GM19438 (cell line): Measurements from ENCODE around the gene PNLDC1.

Experiments used
- ATAC-seq: cut with Tn5 transposase; IDR thresholded peaks from one replicate; pipeline ENCODE4 v1.9.1; 2021; ENCODE audit warnings: low read depth; ENCODE audit not compliant: unreplicated experiment

PNLDC1 gene, protein sequence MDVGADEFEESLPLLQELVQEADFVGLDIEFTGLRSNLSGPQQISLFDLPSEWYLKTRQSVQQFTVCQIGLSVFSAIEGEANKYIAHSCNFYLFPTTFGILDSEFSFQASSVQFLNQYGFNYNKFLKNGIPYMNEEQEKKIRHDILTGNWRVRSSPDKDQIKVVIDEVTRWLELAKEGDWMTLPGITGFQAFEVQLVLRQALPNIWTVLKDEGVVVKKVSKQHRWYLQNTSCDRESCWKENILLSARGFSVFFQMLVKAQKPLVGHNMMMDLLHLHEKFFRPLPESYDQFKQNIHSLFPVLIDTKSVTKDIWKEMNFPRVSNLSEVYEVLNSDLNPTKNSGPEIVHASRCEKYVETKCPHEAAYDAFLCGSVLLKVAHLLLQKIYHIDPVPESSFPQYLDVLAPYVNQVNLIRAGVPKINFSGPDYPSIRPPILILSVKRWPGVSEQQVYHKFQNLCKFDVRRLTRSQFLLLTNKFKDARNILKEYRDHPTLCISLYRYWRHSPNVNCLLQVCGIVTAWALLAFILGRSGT

DNA sequence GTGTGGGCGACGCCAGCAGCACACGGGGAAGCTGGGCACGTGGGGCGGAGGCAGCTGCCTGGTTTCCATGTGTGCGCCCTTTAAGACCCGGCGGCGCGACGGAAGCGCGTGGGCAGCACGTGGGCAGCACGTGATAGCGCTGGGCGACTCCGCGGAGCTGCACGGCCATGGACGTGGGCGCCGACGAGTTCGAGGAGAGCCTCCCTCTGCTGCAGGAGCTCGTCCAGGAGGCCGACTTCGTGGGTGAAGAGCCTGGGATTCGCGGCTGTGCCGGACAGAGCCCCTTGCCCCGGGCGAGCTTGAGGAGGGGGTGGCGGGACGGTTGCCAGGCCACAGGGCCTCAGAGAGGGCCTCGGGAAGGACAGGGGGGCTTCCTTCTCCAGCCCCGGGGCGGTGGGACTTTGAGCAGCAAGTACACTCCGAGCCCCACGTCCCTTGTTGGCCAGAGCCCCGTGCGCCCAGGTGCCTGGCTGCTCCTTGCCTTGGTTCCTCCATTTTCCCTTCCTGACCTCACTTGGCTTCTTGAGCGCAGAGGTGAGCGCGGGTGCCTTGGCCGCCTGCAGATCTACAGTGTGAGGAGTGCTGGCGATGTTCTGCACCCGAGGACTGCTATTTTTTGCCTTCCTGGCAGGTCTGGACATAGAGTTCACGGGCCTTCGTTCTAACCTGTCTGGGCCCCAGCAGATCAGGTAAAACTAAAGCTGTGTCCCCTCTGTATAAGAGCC is at the start of gene PNLDC1:
Gene PNLDC1 (plus strand): TSS at position 136 of the 725 bp plus-strand sequence. CDS start 32 bp downstream, at position 168.
- no peak for ATAC-seq

DNA sequence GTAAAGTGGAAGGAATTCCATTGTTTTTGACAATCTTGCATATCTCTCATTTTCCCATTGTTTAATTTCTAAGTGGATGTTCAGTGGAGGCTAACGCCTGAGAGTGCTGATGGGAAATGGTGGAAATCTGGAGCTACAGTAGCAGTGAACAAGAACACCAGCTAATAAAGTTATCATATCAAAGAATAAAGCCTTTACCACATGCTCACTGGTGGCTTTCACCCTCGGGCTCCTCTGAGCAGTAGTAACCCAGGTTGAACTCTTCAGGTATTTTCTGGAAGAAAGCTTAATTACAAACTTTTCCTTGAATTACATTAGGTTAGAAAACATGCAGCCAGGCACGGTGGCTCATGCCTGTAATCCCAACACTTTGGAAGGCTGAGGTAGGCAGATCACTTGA is 48.6 kb upstream of the PNLDC1 start:
- ATAC-seq, result no peak

DNA sequence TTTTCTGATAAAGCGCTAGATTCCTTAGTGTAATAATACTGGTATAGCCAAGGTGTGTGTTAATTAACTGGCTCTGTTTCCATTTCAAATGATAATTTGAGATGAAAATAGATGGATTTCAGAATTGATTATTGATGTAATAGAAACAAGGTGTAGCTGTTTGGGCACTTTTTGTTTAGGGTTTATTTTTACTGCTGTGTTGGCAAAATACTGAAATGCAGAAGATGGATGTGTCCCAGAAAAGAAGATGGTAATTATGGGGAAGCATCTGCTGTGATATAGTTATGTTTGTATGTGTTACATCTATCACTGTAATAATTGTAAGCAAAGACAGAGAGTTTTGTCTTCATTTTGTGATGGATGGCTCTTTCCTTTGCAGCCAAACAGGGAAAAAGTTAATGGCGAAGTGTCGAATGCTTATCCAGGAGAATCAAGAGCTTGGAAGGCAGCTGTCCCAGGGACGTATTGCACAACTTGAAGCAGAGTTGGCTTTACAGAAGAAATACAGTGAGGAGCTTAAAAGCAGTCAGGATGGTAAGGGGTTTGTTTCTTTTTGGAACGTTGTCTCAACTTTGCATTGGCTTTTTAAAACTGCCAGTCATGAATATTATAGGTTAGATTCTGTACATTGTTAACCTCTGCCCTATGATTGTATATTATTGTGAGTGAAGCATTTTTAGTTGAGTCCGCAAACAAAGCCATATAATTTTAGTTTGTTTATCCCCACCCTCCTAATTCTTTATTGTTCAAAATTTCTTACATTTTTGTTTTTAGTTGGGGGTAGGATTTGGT is 46.8 kb upstream of the PNLDC1 start:
- no peak for ATAC-seq

DNA sequence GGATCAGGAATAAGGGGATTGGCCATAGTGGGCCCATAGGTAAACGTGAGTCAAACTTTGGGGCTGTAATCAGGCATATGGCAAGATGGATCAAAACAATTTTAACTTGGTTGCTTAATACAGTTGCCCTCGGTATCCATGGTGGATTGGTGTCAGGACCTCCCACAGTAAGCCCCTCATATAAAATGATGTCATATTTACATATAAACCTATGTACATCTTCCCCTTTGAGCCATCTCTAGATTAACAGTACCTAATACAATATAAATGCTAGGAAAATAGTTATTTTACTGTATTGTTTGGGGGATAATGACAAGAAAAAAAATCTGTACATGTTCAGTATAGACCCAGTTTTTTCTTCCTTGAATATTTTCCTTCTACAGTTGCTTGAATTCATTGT is 45.7 kb upstream of the PNLDC1 start:
- no peak for ATAC-seq

DNA sequence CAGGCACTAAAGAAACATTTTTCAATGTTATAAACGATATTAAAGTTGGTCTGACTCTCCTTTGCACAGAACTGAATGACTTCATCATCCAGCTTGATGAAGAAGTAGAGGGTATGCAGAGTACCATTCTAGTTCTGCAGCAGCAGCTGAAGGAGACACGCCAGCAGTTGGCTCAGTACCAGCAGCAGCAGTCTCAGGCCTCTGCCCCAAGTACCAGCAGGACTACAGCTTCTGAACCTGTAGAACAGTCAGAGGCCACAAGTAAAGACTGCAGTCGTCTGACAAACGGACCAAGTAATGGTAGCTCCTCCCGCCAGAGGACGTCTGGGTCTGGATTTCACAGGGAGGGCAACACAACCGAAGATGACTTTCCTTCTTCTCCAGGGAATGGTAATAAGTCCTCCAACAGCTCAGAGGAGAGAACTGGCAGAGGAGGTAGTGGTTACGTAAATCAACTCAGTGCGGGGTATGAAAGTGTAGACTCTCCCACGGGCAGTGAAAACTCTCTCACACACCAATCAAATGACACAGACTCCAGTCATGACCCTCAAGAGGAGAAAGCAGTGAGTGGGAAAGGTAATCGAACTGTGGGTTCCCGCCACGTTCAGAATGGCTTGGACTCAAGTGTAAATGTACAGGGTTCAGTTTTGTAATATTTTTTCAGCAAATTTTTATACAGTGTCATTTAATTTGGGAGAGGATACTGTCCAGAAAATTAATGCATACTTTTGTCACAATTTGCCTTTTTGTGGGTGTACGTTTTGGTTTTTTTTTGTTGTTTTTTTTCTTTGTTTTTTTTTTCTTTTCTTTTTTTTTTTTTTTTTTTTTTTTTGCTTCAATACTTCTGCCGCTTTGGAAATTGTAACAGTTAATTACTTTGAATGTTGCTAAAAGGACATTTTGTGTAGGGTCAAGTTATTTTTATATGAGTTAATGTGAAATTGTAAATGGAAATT is 44.8 kb upstream of the PNLDC1 start:
- no peak for ATAC-seq

DNA sequence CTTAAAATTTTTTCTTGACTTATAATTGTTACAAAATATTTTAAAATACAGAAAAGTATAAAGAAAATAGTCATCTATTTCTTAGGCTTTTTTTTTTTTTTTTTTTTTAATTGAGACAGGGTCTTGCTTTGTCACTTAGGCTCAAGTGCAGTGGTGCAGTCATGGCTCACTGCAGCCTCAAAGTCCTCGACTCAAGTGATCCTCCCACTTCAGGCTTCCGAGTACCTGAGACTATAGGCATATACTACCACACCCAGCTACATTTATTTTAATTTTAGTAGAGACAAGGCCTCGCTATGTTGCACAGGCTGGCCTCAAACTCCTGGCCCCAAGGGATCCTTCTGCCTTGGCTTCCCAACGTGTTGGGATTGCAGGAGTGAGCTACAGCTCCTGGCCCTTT is 43.6 kb upstream of the PNLDC1 start:
- no peak for ATAC-seq

DNA sequence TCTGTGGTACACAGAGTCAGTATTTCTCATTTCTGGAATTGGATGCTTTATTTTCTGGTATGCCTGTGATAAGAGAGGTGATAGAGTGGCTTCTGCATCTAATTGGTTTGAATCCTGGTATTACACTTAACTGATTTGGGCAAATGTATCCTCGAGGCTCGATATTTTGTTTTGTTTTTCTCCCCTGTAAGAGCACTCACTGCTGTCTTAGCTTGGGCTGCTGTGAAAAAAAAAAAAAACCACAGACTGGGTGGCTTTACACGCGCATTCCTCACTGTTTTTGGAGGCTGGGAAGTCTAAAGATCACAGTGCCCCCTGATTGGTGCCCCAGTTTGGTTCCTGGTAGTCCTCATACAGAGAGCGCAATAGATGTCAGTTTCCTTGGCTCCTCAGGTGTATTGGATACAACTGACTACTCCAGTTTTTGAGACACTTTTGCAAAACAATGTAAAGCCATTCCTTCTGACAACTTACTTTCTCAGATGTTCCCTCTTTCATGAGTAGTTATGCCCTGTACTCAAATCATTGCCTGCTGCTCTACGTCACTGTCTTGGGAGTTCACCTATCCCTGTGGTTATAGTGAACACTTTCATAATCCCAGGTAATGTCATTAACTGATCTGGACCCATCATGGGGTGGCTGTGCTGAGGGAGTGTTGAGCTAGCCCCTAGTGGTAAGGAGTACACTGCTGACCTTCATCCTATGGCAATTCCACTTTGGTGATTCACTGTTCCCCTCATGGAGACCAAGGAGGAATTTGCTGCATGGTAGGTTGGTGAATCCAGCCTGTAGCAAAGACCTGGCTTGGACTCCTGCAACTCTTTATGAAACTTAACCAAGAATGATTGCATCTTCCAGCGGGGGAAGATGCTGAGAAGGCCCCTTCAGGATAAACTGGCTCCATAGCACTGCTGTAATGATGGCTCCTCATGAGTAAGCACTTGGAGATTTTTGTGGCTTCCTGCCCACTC is 41.8 kb upstream of the PNLDC1 start:
- no peak for ATAC-seq

DNA sequence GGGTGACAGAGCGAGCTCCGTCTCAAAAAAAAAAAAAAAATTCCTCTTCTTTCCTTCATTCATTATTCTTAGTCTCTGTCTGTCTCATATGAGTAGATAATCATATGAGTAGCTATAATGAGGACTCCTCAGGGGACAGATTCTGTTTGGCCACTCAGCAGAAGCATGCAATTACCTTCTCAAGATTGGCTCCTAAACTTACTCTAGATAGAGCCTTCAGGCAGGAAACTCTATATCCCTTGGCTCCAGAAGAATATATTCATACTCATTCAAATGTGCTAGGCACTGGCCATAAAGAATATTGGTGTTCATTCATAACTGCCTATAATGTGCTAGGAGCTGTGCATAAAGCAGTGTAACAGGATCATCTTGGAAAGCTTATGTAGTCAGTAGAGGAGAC is 40.4 kb upstream of the PNLDC1 start:
- ATAC-seq, result no peak

DNA sequence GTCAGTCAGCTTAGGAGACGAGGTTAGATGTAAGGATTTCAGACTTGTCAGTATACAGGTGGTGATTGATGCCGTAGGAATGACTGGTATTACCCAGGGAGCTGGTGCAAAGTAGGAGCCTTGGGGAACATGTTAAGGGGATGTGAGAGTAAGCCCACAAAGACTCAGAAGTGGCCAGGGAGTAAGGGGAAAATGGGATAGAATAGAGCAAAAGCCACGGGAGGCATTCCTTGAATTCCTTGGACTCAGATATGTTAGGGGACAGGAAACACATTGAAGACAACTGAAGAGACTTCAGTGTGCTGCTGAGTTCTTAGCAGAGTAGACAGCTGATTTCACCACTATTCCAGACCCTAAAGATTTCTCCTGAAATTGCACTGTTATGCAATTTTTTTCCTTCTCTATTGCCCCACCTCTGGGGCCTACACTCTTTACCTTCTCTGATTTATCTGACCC is 39.4 kb upstream of the PNLDC1 start:
- ATAC-seq, result no peak

DNA sequence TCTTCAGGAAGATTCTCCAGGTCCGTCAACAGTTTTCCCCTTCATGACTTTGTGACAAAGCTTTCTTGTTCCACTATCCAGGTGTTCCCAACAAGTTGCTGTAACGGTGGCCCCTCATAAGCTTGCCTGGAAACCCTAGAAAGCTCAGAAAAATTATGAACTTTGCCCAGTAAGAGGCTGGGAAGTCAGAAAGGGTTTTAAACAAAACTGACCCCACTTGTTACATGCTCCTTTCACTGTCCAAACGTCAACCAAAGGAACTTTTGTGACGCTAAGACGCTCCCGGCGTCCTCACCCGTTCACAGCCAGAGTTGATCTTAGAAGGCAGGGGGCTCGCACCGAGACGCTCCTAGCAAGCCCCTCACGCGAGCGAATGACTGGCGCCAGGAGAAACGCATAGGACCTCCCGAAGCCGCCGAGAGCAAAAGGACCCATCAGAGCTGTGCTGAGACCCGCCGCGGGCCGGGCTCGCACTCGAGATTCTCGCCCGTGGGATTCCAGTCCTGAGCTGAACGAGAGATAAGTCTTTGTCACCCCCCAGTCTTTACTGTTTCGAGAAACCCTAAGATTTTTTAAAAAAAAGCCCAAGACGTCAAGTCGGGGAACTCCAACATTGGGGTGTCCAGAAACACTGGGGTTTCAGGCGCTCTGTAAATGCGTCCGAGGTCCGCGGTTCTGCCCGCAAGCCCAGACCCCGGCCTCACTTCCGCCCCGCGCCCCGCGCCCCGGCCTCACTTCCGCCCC is 38.8 kb upstream of the PNLDC1 start:
- ATAC-seq, result peak; percentile 8

DNA sequence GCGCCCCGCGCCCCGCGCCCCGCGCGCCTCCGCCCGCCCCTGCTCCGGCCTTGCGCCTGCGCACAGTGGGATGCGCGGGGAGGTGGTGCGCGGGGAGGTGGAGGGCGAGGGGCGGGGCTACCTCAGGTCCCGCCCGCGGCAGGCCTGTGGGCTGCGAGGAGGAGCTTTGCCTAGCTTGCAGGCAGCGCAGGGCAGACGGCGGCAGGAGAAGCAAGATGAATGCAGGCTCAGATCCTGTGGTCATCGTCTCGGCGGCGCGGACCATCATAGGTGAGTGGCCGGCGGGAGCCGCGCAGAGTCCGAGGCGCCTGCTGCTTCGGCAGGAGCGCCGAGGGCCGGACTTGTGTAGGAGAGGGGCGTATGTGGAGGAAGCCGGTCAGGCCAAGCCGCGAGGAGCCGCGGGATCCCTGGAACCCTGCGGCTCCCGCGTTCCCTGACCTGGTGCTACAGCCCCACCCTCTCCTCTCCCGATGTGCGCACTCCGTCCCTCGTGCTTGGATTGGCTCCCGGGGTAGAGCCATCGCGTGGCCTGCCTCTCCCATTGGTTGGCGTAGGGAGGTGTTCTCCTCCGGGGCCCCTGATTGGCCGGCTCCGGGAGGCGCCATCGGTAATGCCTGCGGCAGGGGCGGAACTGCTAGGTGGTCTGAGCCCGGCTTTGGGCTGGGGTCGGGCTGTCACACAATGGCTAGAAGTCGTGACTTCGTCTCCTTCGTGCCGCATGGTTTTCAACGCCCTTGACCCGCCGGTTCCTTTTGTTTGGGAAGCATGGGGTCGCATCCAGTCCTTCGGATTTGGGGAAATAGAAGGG is 38.0 kb upstream of the PNLDC1 start, which contains the start of gene ACAT2:
Gene ACAT2 (plus strand): TSS at position 173 of the 808 bp plus-strand sequence. CDS start 43 bp downstream, at position 216.
- peak; percentile 98 for ATAC-seq

DNA sequence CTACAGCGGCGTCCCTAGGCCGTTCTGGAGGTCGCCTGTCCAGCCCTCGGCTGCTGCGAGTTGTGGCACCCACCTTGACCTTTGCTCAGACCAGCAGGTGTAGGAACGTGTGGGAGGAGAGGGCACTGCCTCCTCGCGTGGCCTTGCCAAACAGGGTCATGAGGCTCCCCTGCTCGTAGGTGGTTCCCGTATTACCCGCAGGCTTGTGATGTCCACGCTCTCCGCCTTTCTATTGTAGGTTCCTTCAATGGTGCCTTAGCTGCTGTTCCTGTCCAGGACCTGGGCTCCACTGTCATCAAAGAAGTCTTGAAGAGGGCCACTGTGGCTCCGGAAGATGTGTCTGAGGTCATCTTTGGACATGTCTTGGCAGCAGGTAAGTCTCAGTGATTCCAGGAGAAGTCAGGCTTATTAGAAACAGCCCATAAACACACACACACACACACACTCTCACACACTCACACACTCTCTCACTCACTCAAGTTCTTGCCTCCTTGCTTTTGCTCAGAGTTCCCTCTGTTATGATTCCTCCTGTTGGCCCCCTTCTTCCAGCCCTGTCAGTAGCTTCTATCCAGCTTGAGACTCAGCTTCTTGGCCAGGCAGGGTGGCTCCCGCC is 37.3 kb upstream of the PNLDC1 start:
- ATAC-seq, result peak; percentile 2

DNA sequence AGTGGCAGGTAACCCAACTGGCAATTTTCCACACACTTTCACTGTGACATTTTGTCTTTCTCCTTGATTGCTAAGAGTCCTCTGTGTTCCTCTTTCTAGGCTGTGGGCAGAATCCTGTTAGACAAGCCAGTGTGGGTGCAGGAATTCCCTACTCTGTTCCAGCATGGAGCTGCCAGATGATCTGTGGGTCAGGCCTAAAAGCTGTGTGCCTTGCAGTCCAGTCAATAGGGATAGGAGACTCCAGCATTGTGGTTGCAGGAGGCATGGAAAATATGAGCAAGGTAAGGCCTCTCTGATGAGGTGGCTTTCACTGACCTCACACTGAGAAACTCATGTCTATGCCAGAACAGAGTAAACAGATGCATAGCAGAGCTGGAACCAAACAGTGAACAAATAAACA is 33.2 kb upstream of the PNLDC1 start:
- no peak for ATAC-seq

DNA sequence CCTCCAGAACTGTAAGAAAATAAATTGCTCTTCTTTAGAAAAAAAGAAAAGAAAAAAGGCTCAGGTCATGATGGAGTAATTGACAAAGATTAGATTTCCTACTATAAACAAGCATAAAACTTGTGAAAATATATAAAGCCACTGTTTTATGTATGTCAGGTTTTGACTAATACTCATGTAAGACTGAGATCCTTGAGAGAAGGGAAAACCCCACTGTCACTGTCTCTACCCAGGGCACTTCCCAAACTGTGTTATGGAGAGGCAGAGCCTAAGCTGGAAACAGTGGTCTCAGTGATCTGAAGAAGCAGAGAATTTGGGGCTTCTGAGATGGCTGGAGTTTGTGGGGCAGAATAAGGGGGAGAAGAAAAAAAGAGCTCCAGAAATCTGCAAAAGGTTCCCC is 30.6 kb upstream of the PNLDC1 start:
- ATAC-seq, result no peak

DNA sequence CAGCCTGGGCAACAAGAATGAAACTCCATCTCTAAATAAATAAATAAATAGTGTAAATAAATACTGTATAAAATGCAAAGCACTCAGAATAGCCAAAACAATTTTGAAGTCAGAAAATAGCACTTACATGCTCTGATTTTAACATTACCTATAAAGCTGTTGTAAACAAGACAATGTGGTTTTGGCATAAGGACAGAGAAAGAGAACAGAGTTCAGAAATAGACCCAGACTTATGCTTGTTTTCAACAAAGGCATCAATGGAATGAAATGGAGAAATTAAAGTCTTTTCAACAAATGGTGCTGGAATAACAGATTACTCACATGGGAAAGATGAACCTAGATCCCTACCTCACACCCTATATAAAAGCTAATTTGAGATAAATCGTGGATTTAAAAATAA is 27.9 kb upstream of the PNLDC1 start:
- ATAC-seq, result no peak

DNA sequence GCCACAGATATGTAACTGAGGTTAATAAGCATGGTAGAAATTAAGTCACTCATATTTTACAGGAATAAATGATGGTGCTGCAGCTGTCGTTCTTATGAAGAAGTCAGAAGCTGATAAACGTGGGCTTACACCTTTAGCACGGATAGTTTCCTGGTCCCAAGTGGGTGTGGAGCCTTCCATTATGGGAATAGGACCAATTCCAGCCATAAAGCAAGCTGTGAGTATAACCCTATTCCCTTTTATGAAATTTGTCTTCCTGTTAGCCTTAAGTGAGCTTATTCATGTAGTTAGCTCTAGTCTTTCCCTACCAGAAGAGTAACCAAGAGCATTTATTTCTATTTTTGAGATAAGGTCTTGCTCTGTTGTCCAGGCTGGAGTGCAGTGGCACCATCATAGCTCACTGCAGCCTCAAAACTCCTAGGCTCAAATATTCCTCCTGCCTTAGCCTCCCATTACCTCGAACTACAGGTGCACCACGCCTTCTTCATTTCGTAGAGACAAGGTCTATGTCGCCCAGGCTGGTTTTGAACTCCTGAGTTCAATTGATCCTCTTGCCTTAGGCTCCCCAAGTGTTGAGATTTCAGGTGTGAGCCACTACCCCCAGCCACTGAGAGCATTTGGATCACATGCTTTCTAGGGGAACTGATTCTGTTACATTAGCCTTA is 22.7 kb upstream of the PNLDC1 start:
- no peak for ATAC-seq
